H9 (cell line): ENCODE data around the gene TEAD1. TPM values are rescaled to one million over a fixed set of nuclear protein-coding genes. Genes with fewer than 3 reads are reported as not detected.

Experiments
- DNase-seq: peaks from one replicate; pipeline ENCODE4 v3.0.0-alpha.2; 2017
- H2AFZ ChIP-seq: one replicate; pipeline ENCODE4 v1.6.1; 2013; ENCODE audit warnings: mild to moderate bottlenecking, low read length, control low read depth, moderate library complexity
- H2AK5ac ChIP-seq: 2 replicates; pipeline ENCODE4 v1.6.1; 2013; ENCODE audit warnings: low read length, control low read depth, mixed read lengths; ENCODE audit not compliant: insufficient read length
- H2BK120ac ChIP-seq: one replicate; pipeline ENCODE4 v1.6.1; 2013; ENCODE audit warnings: low read depth, mild to moderate bottlenecking, low read length, control low read depth, inconsistent platforms; ENCODE audit not compliant: poor library complexity, severe bottlenecking
- H2BK12ac ChIP-seq: 2 replicates; pipeline ENCODE4 v1.6.1; 2013; ENCODE audit warnings: low read length, control low read depth, mixed read lengths, low read depth; ENCODE audit not compliant: insufficient read length
- H2BK15ac ChIP-seq: 2 replicates; pipeline ENCODE4 v1.6.1; 2013; ENCODE audit warnings: low read depth, low read length, control low read depth
- H2BK20ac ChIP-seq: one replicate; pipeline ENCODE4 v1.6.1; 2013; ENCODE audit warnings: low read depth, mild to moderate bottlenecking, low read length, control low read depth, inconsistent platforms; ENCODE audit not compliant: poor library complexity, severe bottlenecking
- H2BK5ac ChIP-seq: 2 replicates; pipeline ENCODE4 v1.6.1; 2013; ENCODE audit warnings: low read length, control low read depth, mixed read lengths; ENCODE audit not compliant: insufficient read length
- H3K14ac ChIP-seq: 2 replicates; pipeline ENCODE4 v1.6.1; 2013; ENCODE audit warnings: low read length, control low read depth; ENCODE audit not compliant: insufficient read depth
- H3K18ac ChIP-seq: 2 replicates; pipeline ENCODE4 v1.6.1; 2013; ENCODE audit warnings: low read depth, mild to moderate bottlenecking, mixed read lengths, low read length, control low read depth; ENCODE audit not compliant: insufficient read length
- H3K23ac ChIP-seq: 2 replicates; pipeline ENCODE4 v1.6.1; 2013; ENCODE audit warnings: low read length, control low read depth, mixed read lengths, low read depth; ENCODE audit not compliant: insufficient read length
- H3K23me2 ChIP-seq: 2 replicates; pipeline ENCODE4 v1.6.1; 2013; ENCODE audit warnings: low read depth, mild to moderate bottlenecking, mixed read lengths, low read length, control low read depth; ENCODE audit not compliant: insufficient read length, poor library complexity, severe bottlenecking
- H3K27ac ChIP-seq: 2 replicates; pipeline ENCODE4 v1.5.1; 2013; ENCODE audit warnings: low read length, control low read depth, mixed read lengths, low read depth; ENCODE audit not compliant: insufficient read length
- H3K27me3 ChIP-seq: 2 replicates; pipeline ENCODE4 v1.6.1; 2013; ENCODE audit warnings: low read length, control low read depth, inconsistent platforms; ENCODE audit not compliant: insufficient read depth
- H3K4ac ChIP-seq: 2 replicates; pipeline ENCODE4 v1.6.1; 2013; ENCODE audit warnings: low read depth, mild to moderate bottlenecking, control low read depth, inconsistent platforms, low read length, moderate library complexity
- H3K4me1 ChIP-seq: 2 replicates; pipeline ENCODE4 v1.6.1; 2013; ENCODE audit warnings: low read length, control low read depth, inconsistent platforms; ENCODE audit not compliant: insufficient read depth
- H3K4me2 ChIP-seq: 2 replicates; pipeline ENCODE4 v1.6.1; 2013; ENCODE audit warnings: low read length, control low read depth, mixed read lengths; ENCODE audit not compliant: insufficient read length, insufficient read depth
- H3K56ac ChIP-seq: 2 replicates; pipeline ENCODE4 v1.6.1; 2013; ENCODE audit warnings: low read depth, mild to moderate bottlenecking, mixed read lengths, low read length, control low read depth; ENCODE audit not compliant: insufficient read length
- H3K79me1 ChIP-seq: 2 replicates; pipeline ENCODE4 v1.6.1; 2013; ENCODE audit warnings: low read depth, mild to moderate bottlenecking, moderate library complexity, low read length, control low read depth, inconsistent platforms; ENCODE audit not compliant: insufficient read depth, poor library complexity, severe bottlenecking
- H3K79me2 ChIP-seq: 2 replicates; pipeline ENCODE4 v1.6.1; 2013; ENCODE audit warnings: low read length, control low read depth, inconsistent platforms; ENCODE audit not compliant: insufficient read depth
- H3K9ac ChIP-seq: 2 replicates; pipeline ENCODE4 v1.6.1; 2013; ENCODE audit warnings: low read length, control low read depth, mixed read lengths; ENCODE audit not compliant: insufficient read length; ENCODE audit errors: extremely low read depth
- H3K9me3 ChIP-seq: one replicate; pipeline ENCODE4 v1.6.1; 2013; ENCODE audit warnings: low read depth, low read length, inconsistent platforms; ENCODE audit not compliant: control insufficient read depth
- H3T11ph ChIP-seq: one replicate; pipeline ENCODE4 v1.6.1; 2013; ENCODE audit warnings: mild to moderate bottlenecking, low read length, control low read depth, inconsistent platforms
- H4K20me1 ChIP-seq: one replicate; pipeline ENCODE4 v1.6.1; 2013; ENCODE audit not compliant: control insufficient read depth, insufficient read length, insufficient read depth
- H4K5ac ChIP-seq: 2 replicates; pipeline ENCODE4 v1.6.1; 2013; ENCODE audit warnings: low read depth, mild to moderate bottlenecking, mixed read lengths, low read length, control low read depth; ENCODE audit not compliant: insufficient read length
- H4K8ac ChIP-seq: replicated peaks from 2 replicates; pipeline ENCODE4 v1.6.1; 2013; ENCODE audit warnings: low read length, control low read depth, mixed read lengths, low read depth; ENCODE audit not compliant: insufficient read length
- H4K91ac ChIP-seq: 2 replicates; pipeline ENCODE4 v1.6.1; 2013; ENCODE audit warnings: low read depth, mild to moderate bottlenecking, moderate library complexity, mixed read lengths, low read length, control low read depth; ENCODE audit not compliant: insufficient read length
- H3K27ac Mint-ChIP-seq, 3 experiments: 2 replicates in 2 of 3; 3 replicates in 1 of 3; pipeline ENCODE4 v1.8.0; 2020 to 2021; ENCODE audit warnings: mixed read lengths in 3 of 3, mild to moderate bottlenecking in 1 of 3, moderate library complexity in 1 of 3
- H3K27me3 Mint-ChIP-seq: 2 replicates; pipeline ENCODE4 v1.8.0; 2021; ENCODE audit warnings: low read depth, mild to moderate bottlenecking, moderate library complexity, mixed read lengths
- H3K36me3 Mint-ChIP-seq, 3 experiments: 2 replicates in 2 of 3; 3 replicates in 1 of 3; pipeline ENCODE4 v1.8.0; 2020 to 2021; ENCODE audit warnings: low read depth in 3 of 3, mixed read lengths in 3 of 3; ENCODE audit not compliant: insufficient read depth in 1 of 3
- H3K4me1 Mint-ChIP-seq, 2 experiments: 2 replicates each; pipeline ENCODE4 v1.8.0; 2020; ENCODE audit warnings: mixed read lengths in 2 of 2
- H3K4me3 Mint-ChIP-seq, 2 experiments: 2 replicates in 1 of 2; 3 replicates in 1 of 2; pipeline ENCODE4 v1.8.0; 2020 to 2021; ENCODE audit warnings: mild to moderate bottlenecking in 2 of 2, mixed read lengths in 2 of 2, moderate library complexity in 1 of 2
- H3K9me3 Mint-ChIP-seq, 2 experiments: 2 replicates in 1 of 2; 3 replicates in 1 of 2; pipeline ENCODE4 v1.8.0; 2020; ENCODE audit warnings: mild to moderate bottlenecking in 2 of 2, mixed read lengths in 2 of 2, moderate library complexity in 1 of 2
- WGBS: extraction: QIAGEN DNeasy Blood & Tissue Kit; methylation state at CpG from one replicate; pipeline ENCODE4 v1.1.7; 2013; ENCODE audit warnings: missing lambda C conversion rate, low lambda C conversion rate, mixed read lengths; ENCODE audit not compliant: insufficient read length; ENCODE audit errors: extremely low coverage; 5-methylcytosine and 5-hydroxymethylcytosine counted together
- total RNA-seq: library from RNA; stranded (reverse); gene quantifications from 2 replicates; pipeline ENCODE4 v1.2.1, GENCODE V29; 2021
- TF ChIP-seq, protein P1 (sequence below): fragments of 200-600 bp; sonication (generic); conservative IDR thresholded peaks from 3 replicates; pipeline ENCODE4 v1.8.0; 2021; ENCODE audit warnings: antibody characterized with exemption, mild to moderate bottlenecking

The TEAD1 gene
- total RNA-seq, 1 experiment from 2014 or later = 75.1 TPM

GRCh38 chr11:12717851-12718291 lies 43.6 kb downstream of the TEAD1 start:
- Mint-ChIP-seq H3K27ac (no peak overlapping the region), H3K4me1 (peaks cover 81 to 85% of the 10 kb centered on the region in 2 experiments), H3K36me3 (no peaks in the 10 kb centered on the region), H3K9me3 (no peaks in the 10 kb centered on the region), H3K27me3 (no peaks in the 10 kb centered on the region; the same call in 1 of the 2 replicates), H3K4me3 (no peak overlapping the region)
- TF ChIP-seq, protein P1, sequence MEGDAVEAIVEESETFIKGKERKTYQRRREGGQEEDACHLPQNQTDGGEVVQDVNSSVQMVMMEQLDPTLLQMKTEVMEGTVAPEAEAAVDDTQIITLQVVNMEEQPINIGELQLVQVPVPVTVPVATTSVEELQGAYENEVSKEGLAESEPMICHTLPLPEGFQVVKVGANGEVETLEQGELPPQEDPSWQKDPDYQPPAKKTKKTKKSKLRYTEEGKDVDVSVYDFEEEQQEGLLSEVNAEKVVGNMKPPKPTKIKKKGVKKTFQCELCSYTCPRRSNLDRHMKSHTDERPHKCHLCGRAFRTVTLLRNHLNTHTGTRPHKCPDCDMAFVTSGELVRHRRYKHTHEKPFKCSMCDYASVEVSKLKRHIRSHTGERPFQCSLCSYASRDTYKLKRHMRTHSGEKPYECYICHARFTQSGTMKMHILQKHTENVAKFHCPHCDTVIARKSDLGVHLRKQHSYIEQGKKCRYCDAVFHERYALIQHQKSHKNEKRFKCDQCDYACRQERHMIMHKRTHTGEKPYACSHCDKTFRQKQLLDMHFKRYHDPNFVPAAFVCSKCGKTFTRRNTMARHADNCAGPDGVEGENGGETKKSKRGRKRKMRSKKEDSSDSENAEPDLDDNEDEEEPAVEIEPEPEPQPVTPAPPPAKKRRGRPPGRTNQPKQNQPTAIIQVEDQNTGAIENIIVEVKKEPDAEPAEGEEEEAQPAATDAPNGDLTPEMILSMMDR = no peak
- Histone ChIP-seq H2AFZ (no peak overlapping the region), H3K9me3 (no peaks in the 10 kb centered on the region), H3T11ph (no peak overlapping the region), H3K14ac (no peak overlapping the region), H4K20me1 (peaks cover 2% of the 10 kb centered on the region), H3K23ac (no peak overlapping the region), H3K56ac (no peak overlapping the region), H3K4ac (no peak overlapping the region), H2BK15ac (no peak overlapping the region), H3K79me2 (peaks cover 10% of the 10 kb centered on the region; the same call in 1 of the 2 replicates), H3K4me2 (no peak overlapping the region), H3K27ac (no peak overlapping the region), H3K79me1 (peaks cover 8% of the 10 kb centered on the region), H2AK5ac (no peak overlapping the region), H4K5ac (no peak overlapping the region), H2BK120ac (no peak overlapping the region), H2BK12ac (no peak overlapping the region), H3K18ac (no peak overlapping the region), H3K4me1 (peaks cover 31% of the 10 kb centered on the region), H3K9ac (no peak overlapping the region), H4K91ac (no peak overlapping the region), H2BK5ac (no peak overlapping the region), H3K23me2 (no peaks in the 10 kb centered on the region), H3K27me3 (no peaks in the 10 kb centered on the region), H4K8ac (no peak overlapping the region), H2BK20ac (no peak overlapping the region)
- no peak for DNase-seq
- no CpG with 5 or more reads among the region's 5 CpGs for WGBS
